NK-92 (cell line): Measurements from ENCODE around the gene KAT6B.

Source experiments
- DNase-seq: peaks from one replicate; lab custom pipeline; 2025; ENCODE audit not compliant: unreplicated experiment; lab: John Stamatoyannopoulos, UW

KAT6B gene

GRCh38 chr10:74949034-74949832, 122.8 kb downstream of the KAT6B start:
- no peak for DNase-seq

GRCh38 chr10:74949843-74950765, 123.7 kb downstream of the KAT6B start:
- no peak for DNase-seq

GRCh38 chr10:74953214-74953613, 126.8 kb downstream of the KAT6B start:
- no peak for DNase-seq

GRCh38 chr10:74955796-74956195, 129.4 kb downstream of the KAT6B start:
- no peak for DNase-seq

- DNase-seq, result no peak
Observed at GRCh38 chr10:74956555-74957111, 130.2 kb downstream of the KAT6B start.

- DNase-seq, result no peak
Observed at GRCh38 chr10:74957285-74957961, 131.0 kb downstream of the KAT6B start.

GRCh38 chr10:74958316-74958715, 131.9 kb downstream of the KAT6B start:
- DNase-seq, result no peak

GRCh38 chr10:74960670-74961069, 134.3 kb downstream of the KAT6B start:
- DNase-seq, result no peak

GRCh38 chr10:74962517-74962916, 136.1 kb downstream of the KAT6B start:
- no peak for DNase-seq

GRCh38 chr10:74963549-74963948, 137.1 kb downstream of the KAT6B start:
- no peak for DNase-seq

- DNase-seq, result no peak
Observed at GRCh38 chr10:74967911-74968666, 141.7 kb downstream of the KAT6B start.

GRCh38 chr10:74968667-74969061, 142.3 kb downstream of the KAT6B start:
- DNase-seq, result no peak

GRCh38 chr10:74969093-74969492, 142.7 kb downstream of the KAT6B start:
- DNase-seq, result no peak

GRCh38 chr10:74969530-74969929, 143.1 kb downstream of the KAT6B start:
- no peak for DNase-seq

- DNase-seq, result no peak
Observed at GRCh38 chr10:74973741-74974392, 147.5 kb downstream of the KAT6B start.

- no peak for DNase-seq
Observed at GRCh38 chr10:74975758-74976157, 149.4 kb downstream of the KAT6B start.

GRCh38 chr10:74976565-74976964, 150.2 kb downstream of the KAT6B start:
- DNase-seq, result no peak

GRCh38 chr10:74977072-74977471, 150.7 kb downstream of the KAT6B start:
- no peak for DNase-seq

GRCh38 chr10:74977913-74978847, 151.8 kb downstream of the KAT6B start:
- no peak for DNase-seq
